HepG2 (cell line): ENCODE data around the gene MSMP. TPM values are rescaled to one million over a fixed set of nuclear protein-coding genes. Genes with fewer than 3 reads are reported as not detected.

Source experiments
- ASH2L ChIP-seq: fragments of 300-600, 200-600 bp; sonication (generic); IDR thresholded peaks from 2 replicates; pipeline ENCODE4 v1.7.0; 2017; ENCODE audit warnings: low read depth, mild to moderate bottlenecking, moderate library complexity, mixed read lengths, low read length; ENCODE audit not compliant: insufficient read length
- BCL6 ChIP-seq: IDR thresholded peaks from 2 replicates; pipeline ENCODE4 v1.6.1; 2016; ENCODE audit warnings: missing genetic modification reagents, missing compliant biosample characterization
- BHLHE40 ChIP-seq: IDR thresholded peaks from 2 replicates; pipeline ENCODE4 v1.6.1; 2011; ENCODE audit warnings: low read length, improper control_type of control experiment
- CREB3 ChIP-seq: sonication (generic); formaldehyde crosslinking; IDR thresholded peaks from 2 replicates; pipeline ENCODE4 v1.5.0; 2020; ENCODE audit warnings: missing genetic modification reagents
- DMAP1 ChIP-seq: IDR thresholded peaks from 2 replicates; pipeline ENCODE4 v1.6.1; 2016
- DR1 ChIP-seq: sonication (generic); formaldehyde crosslinking; IDR thresholded peaks from 2 replicates; pipeline ENCODE4 v1.8.0; 2021; ENCODE audit warnings: mild to moderate bottlenecking, missing genetic modification reagents, inconsistent platforms
- HNF1A ChIP-seq, 2 experiments: sonication (generic) in 1 of 2; formaldehyde crosslinking in 1 of 2; IDR thresholded peaks; 2 replicates each; pipeline versions ENCODE4 v1.4.0 to v1.6.1; 2016 to 2020; ENCODE audit warnings: borderline replicate concordance in 1 of 2, low read depth in 1 of 2, mild to moderate bottlenecking in 1 of 2, missing genetic modification reagents in 1 of 2
- KDM2A ChIP-seq: sonication (generic); formaldehyde crosslinking; IDR thresholded peaks from 2 replicates; pipeline ENCODE4 v1.4.0; 2020; ENCODE audit warnings: low read depth, missing genetic modification reagents, borderline replicate concordance
- RNF219 ChIP-seq: sonication (generic); formaldehyde crosslinking; IDR thresholded peaks from 2 replicates; pipeline ENCODE4 v1.5.0; 2020; ENCODE audit warnings: mild to moderate bottlenecking, missing genetic modification reagents
- RXRA ChIP-seq: sonication (generic); formaldehyde crosslinking; IDR thresholded peaks from 2 replicates; pipeline ENCODE4 v1.5.1; 2020; ENCODE audit warnings: missing genetic modification reagents
- SNAPC5 ChIP-seq: sonication (generic); formaldehyde crosslinking; IDR thresholded peaks from 2 replicates; pipeline ENCODE4 v1.8.1; 2023; ENCODE audit warnings: mild to moderate bottlenecking, missing genetic modification reagents, borderline replicate concordance
- SNRNP70 ChIP-seq: fragments of 200-400 bp; formaldehyde crosslinking; IDR thresholded peaks from 2 replicates; pipeline ENCODE4 v1.6.1; 2017; ENCODE audit warnings: mild to moderate bottlenecking, low read depth, low read length, moderate library complexity
- ZNF124 ChIP-seq: sonication (generic); formaldehyde crosslinking; IDR thresholded peaks from 2 replicates; pipeline ENCODE4 v1.4.0; 2020; ENCODE audit warnings: missing genetic modification reagents
- ZNF687 ChIP-seq: sonication (generic); formaldehyde crosslinking; IDR thresholded peaks from 2 replicates; pipeline ENCODE4 v1.5.1; 2020; ENCODE audit warnings: mild to moderate bottlenecking, missing genetic modification reagents, moderate library complexity
- polyA plus RNA-seq, 8 experiments: library from polyadenylated mRNA; depleted of rRNA in 3 of 8; stranded (reverse) in 7 of 8; unstranded in 1 of 8; fragments of >200 nt; fragmentation: Illumina TruSeq in 4 of 8; extraction: Trizol in 4 of 8; gene quantifications; 2 replicates each; pipeline versions ENCODE4 v1.2.1 to v1.2.3, GENCODE V29; 2011 to 2016; ENCODE audit warnings: low read depth in 4 of 8, missing spikeins in 1 of 8, mixed read lengths in 1 of 8; ENCODE audit not compliant: insufficient read depth in 1 of 8
- total RNA-seq, 5 experiments: library from RNA; depleted of rRNA; stranded (reverse); fragments of >200 nt; fragmentation: Illumina TruSeq; extraction: Trizol; gene quantifications; 2 replicates each; pipeline ENCODE4 v1.2.3, GENCODE V29; 2016; ENCODE audit warnings: low read depth in 1 of 5

MSMP gene
- total and polyA plus RNA-seq, 2 of the 13 experiments (the other 11 are each of a cell fraction or from before 2014, with no cell fraction given) = 0.24 to 0.46 TPM

- no peak for TF ChIP-seq RNF219 (CRISPR knock-in tag)
- no peak for TF ChIP-seq HNF1A (IDR thresholded peaks at IDR 0.05; ENCODE audit: low read depth)
- no peak for TF ChIP-seq HNF1A (CRISPR knock-in tag; IDR thresholded peaks at IDR 0.05; ENCODE audit: borderline replicate concordance)
- TF ChIP-seq ZNF124 (CRISPR knock-in tag) = no peak
- TF ChIP-seq ZNF687 = no peak
- TF ChIP-seq BCL6 (CRISPR knock-in tag) = no peak
- TF ChIP-seq BHLHE40 = no peak
- TF ChIP-seq DMAP1 = no peak
- TF ChIP-seq CREB3 (CRISPR knock-in tag) = no peak
- TF ChIP-seq ASH2L = no peak
- no peak for TF ChIP-seq KDM2A
- no peak for TF ChIP-seq SNRNP70
- TF ChIP-seq DR1 (CRISPR knock-in tag) = no peak
- no peak for TF ChIP-seq SNAPC5 (CRISPR knock-in tag)
- TF ChIP-seq RXRA = no peak
- TF ChIP-seq, all 625 proteins: peak for 0
Observed at GRCh38 chr9:35763181-35763580, 9.1 kb upstream of the MSMP start (continued).
